HG03280 (cell line): Measurements from ENCODE around the gene CCNJL.

Experiments
- ATAC-seq: cut with Tn5 transposase; IDR thresholded peaks from one replicate; pipeline ENCODE4 v1.9.1; 2021; ENCODE audit warnings: mild to moderate bottlenecking, moderate library complexity; ENCODE audit not compliant: unreplicated experiment

The CCNJL gene

GRCh38 chr5:160230686-160231527 is 81.5 kb downstream of the CCNJL start:
- no peak for ATAC-seq

- no peak for ATAC-seq
These were observed 83.1 kb downstream of the CCNJL start, which contains the start of gene FABP6 for GRCh38 chr5:160229190-160229742. Gene FABP6 (plus strand): TSS chr5:160229506. CDS start chr5:160229558, 52 bp downstream.

GRCh38 chr5:160227012-160227411 is 85.4 kb downstream of the CCNJL start:
- no peak for ATAC-seq

GRCh38 chr5:160221082-160221481 is 91.3 kb downstream of the CCNJL start:
- no peak for ATAC-seq

- ATAC-seq: no peak
These were observed 93.0 kb downstream of the CCNJL start for GRCh38 chr5:160219356-160219755.

GRCh38 chr5:160213537-160213936 is 98.8 kb downstream of the CCNJL start:
- ATAC-seq: peak; percentile 49

- no peak for ATAC-seq
These were observed 101.0 kb downstream of the CCNJL start for GRCh38 chr5:160211352-160211751.

- ATAC-seq: no peak
These were observed 101.8 kb downstream of the CCNJL start for GRCh38 chr5:160210606-160211005.

- no peak for ATAC-seq
These were observed 102.4 kb downstream of the CCNJL start for GRCh38 chr5:160209917-160210316.

GRCh38 chr5:160207061-160207460 is 105.3 kb downstream of the CCNJL start:
- ATAC-seq: no peak
